GM10266 (cell line): ENCODE measurements around the gene DCAF8.

ENCODE experiments used
- DNase-seq: peaks from one replicate; pipeline ENCODE4 v3.0.0; 2012; ENCODE audit errors: extremely low spot score
- TF ChIP-seq, protein P1 (sequence below): IDR thresholded peaks from 2 replicates; pipeline ENCODE4 v1.5.1; 2012; ENCODE audit warnings: mild to moderate bottlenecking, low read depth; ENCODE audit not compliant: control insufficient read depth, insufficient read depth; ENCODE audit errors: missing control alignments

Gene DCAF8

DNA sequence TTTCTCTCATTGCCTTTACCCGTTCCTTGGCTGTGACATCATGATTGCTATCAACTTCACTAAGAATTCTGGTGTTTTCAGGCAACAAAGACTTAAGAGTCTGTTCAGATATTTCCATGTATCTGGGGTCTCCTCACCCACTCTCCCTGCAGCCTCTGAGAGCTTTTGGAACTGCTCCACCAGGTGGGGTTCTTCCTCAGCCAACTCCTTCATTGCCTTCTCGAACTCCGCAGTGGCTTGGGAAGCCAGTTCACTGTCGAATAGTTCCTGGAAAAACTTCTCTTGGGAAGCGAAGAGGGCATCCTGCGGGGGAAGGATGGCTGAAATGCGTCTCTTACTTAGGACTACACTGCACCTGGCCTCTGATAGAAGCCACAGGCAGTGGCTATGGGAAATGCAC lies 20.5 kb upstream of the DCAF8 start:
- no peak for DNase-seq
- TF ChIP-seq, protein P1, sequence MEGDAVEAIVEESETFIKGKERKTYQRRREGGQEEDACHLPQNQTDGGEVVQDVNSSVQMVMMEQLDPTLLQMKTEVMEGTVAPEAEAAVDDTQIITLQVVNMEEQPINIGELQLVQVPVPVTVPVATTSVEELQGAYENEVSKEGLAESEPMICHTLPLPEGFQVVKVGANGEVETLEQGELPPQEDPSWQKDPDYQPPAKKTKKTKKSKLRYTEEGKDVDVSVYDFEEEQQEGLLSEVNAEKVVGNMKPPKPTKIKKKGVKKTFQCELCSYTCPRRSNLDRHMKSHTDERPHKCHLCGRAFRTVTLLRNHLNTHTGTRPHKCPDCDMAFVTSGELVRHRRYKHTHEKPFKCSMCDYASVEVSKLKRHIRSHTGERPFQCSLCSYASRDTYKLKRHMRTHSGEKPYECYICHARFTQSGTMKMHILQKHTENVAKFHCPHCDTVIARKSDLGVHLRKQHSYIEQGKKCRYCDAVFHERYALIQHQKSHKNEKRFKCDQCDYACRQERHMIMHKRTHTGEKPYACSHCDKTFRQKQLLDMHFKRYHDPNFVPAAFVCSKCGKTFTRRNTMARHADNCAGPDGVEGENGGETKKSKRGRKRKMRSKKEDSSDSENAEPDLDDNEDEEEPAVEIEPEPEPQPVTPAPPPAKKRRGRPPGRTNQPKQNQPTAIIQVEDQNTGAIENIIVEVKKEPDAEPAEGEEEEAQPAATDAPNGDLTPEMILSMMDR: no peak

DNA sequence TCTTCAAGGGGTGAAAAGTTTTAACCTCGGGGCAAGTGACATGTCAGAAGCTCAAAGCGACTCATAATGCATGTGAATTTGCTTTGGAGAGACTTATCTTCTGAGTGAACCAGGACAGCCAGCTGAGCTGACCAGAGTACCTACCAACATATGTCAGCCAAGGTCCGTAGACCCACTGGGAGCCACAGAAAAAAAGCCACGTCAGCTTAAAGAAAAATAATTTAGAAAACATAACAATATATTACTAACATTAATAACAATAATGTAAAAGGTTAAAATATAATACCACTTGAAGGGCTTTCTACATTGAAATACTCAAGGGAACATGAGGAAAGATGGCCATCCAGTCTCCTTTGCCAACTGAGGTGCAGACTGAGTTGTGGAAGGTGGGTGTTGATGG lies 15.6 kb upstream of the DCAF8 start:
- TF ChIP-seq, protein P1: no peak
- DNase-seq: no peak

DNA sequence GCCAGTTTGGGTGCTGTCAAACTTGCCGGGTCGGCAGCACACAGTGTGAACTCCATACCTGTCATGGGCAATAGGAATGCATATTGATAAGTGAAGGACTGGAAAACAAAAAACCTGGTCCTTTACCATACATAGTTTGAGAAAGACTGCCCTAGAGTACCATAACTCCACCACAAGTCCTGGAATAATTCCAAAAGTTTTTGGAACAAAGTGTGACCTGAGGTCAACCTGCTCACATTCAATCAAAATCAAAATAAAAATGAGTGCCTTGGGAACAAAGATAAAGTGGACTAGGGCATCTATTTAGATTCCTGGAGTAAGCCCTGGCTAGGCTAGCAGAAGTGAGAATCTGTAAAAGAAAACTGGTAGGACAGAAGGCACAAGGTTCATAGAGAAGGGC lies 15.0 kb upstream of the DCAF8 start:
- TF ChIP-seq, protein P1: no peak
- no peak for DNase-seq

DNA sequence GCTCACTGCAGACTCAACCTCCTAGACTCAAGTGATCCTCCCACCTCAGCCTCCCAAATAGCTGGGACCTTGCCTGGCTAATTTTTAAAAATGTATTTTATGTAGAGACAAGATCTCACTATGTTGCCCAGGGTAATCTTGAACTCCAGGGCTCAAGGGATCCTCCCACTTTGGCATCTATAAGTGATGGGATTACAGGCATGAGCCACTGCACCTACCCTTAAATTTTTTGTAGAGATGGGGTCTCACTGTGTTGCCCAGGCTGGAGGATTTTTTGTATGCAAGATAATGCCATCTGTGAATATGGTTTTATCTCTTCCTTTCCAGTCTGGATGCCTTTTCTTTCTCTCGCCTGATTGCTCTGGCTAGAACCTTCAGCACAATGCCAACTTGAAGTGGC lies 8.7 kb upstream of the DCAF8 start:
- DNase-seq: no peak
- TF ChIP-seq, protein P1: no peak

DNA sequence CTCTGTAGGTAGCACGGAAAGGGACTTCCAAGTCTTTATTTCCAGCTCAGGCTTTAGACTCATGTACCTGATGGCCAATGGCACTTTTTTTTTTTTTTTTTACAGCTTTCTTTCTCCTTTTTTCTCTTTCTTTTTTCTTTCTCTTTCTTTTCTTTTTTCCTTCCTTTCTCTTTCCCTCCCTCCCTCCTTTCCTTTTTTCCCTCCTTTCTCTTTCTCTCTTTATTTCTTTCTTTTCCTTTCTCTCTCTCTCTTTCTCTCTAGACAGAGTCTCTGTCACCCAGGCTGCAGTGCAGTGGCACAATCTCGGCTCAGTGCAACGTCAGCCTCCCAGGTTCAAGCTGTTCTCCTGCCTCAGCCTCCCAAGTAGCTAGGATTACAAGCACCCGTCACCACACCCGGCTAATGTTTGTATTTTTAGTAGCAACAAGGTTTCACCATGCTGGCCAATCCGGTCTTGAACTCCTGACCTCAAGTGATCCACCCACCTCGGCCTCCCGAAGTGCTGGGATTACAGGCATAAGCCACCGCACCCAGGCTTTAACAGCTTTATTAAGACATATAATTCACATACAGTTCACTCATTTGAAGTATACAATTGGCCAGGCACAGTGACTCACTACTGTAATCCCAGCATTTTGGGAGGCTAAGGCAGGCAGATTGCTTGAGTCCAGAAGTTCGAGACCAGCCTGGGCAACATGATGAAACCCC lies 5.1 kb upstream of the DCAF8 start:
- TF ChIP-seq, protein P1: no peak
- DNase-seq: no peak

DNA sequence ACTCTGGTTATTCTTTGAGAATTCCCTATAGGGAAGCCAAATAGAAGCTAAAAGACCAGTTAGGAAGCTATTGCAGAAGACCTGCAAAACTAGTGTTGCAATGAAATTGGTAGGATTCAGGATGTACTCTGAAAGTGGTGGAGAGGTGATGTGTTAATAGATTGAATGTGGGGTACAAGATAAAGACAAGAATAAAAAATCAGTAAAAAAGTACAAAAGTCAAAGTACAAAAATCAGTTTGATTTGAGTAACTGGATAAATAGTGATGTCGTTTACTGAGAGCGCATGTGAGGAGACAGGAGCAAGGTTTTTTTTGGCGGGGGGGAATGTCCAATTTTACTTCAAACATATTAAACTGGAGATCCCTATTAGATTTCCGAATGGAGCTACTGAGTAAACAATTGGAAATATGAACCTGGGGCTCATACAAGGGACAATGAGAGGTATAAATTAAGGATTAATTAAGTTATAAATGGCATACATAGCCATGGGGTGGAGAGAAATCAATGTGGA lies 2.5 kb upstream of the DCAF8 start:
- no peak for DNase-seq
- TF ChIP-seq, protein P1: no peak

DNA sequence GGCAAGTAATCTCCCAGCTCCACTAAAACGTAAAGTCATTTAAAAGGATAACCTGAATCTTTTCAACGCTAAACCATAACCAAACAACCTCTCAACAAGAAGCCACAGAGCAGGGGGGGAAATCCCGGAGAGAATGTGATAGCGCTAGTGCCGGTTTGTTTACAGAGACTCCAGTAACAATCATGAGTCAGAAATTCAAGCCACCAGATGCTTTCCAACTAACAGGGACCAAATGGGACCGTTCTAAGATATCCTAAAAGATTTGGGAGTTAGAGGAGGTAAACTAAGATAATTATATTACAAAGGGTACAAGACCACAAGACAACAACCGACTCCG lies 825 bp downstream of the DCAF8 start:
- TF ChIP-seq, protein P1: no peak
- DNase-seq: peak; percentile 60
